Posterior cingulate gyrus (tissue), 11 donors: ENCODE measurements around the gene ZNF813.
A peak's percentile ranks its signal among the peaks of the same experiment; 100 is the strongest.
"Not testable (repeated sequence)": the region's sequence is repeated elsewhere in the genome, so short reads cannot be mapped to it uniquely, and the experiment has no call there.

Source experiments
- DNase-seq, 10 donors: peaks; one replicate each; pipeline versions ENCODE4 v3.0.0 to v3.0.0-alpha.2; 2020 to 2021; ENCODE audit warnings: mixed read lengths in 3 of 10
- intact Hi-C: fragments of 100-400 bp; cut with DNase I; formaldehyde crosslinking; loops from one replicate; pipeline ENCODE4 v1.15.1; 2023

ZNF813 gene

DNA sequence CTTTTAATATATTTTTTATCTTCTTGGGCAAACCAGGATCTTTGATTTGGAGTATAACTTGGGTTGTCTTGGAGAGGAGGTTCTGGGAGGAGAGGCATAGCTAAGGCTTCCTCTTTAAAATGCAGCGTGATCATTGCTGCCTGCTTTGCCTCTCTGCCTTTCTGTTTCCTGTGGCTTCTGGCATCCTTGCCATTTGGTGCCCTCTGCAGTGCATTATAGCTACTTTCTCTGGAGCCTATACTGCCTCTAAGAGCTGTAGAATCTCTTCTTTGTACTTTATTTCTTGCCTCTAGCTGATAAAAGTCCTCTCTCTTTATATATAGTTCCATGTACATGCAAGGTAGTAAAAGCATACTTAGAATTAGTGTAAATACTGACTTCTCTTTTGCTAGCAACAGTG lies 7.3 kb downstream of the ZNF813 start:
- intact Hi-C loops, DNase-seq: not testable (repeated sequence)

DNA sequence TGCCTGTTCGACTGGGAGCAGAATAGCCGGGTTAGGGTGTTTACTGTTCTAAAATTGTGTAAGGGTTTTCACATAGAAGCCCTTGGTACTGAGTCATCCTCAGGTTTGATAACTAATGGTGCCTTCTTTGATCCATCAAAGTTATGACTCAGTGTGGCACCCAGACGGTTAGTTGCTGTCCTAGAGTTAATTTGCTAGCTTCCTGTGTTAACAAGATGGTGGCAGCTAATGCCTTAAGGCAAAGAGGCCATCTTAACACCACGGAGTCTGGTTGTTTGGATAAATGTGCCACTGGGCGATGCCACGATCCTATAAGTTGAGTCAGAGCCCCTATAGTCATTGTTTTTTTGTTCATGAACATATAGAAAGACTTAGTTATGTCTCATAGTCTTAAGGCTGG lies 7.9 kb downstream of the ZNF813 start:
- DNase-seq, intact Hi-C loops: not testable (repeated sequence)

DNA sequence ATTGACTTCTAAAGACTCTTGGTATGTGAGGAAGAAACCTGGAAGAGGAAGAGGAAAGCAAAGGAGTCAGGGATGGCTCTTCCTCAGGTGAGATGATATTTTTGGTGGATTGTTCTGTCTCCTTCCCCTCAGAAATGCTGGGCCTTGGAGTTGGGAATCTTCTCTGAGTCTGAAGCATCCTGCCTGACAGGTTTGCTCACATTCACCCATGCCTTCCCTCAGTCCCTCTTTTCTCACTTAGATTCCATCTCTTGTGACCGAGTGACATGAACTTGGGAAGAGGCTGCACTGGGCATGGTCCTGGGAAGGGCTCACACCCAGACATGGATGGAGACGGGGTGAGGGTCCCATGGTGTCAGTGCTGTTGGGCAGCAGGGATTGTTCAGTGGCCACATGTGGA lies 16.2 kb downstream of the ZNF813 start:
- intact Hi-C loops, DNase-seq: not testable (repeated sequence)

DNA sequence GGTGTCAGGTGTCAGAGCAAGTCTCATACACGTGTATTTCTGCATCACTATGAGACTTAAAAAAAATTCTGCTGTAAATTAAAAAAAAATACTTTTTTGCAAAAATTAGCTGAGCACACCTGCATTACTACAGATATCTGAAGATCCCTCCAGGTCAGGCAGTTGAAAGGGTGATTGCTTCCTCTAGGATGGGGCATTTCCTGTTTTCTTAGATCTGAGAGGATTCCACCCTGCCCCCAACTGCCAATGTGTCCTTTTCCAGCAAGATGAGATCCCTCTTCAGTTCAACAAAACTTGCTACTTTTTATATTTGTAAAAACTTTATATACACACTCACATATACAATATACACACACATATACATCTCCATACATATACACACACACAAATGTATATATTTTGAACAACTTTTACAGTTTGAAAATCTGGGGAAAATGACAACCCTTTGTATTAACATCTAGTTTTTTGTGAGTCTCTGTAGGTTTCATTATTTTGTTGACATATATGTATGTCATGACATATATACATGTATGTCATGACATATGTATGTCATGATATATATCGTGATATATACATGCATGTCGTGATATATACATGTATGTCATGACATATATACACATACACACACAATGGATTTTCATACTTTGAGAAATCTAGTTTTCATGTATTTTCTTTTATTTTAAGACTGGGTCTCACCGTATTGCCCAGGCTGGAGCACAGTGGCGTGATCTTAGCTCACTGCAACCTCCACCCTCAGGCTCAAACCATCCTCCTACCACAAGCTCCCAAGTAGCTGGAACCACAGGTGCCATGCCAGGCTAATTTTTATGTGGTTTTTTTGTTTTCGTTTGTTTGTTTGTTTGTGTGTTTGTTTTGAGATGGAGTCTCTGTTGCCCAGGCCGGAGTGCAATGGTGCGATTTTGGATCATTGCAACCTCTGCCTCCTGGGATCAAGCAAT lies 17.8 kb downstream of the ZNF813 start:
- intact Hi-C loops = no loop called here

DNA sequence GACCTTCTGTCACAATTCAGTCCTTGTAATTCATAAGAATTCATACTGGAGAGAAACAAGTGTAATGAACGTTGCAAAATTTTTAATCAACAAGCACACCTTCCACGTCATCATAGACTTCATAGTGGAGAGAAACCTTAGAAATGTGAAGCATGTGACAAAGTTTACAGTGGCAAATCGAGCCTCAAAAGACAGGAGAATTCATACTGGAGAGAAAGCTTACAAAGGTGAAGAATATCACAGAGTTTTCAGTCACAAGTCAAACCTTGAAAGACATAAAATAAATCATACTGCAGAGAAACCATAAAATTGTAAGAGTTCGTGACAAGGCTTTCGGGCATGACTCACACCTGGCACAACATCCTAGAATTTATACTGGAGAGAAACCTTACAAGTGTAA lies 24.6 kb downstream of the ZNF813 start:
- no peak for DNase-seq
- intact Hi-C loops = no loop called here

More for the DNA sequence above, 17.8 kb downstream of the ZNF813 start:
- no peak for DNase-seq

DNA sequence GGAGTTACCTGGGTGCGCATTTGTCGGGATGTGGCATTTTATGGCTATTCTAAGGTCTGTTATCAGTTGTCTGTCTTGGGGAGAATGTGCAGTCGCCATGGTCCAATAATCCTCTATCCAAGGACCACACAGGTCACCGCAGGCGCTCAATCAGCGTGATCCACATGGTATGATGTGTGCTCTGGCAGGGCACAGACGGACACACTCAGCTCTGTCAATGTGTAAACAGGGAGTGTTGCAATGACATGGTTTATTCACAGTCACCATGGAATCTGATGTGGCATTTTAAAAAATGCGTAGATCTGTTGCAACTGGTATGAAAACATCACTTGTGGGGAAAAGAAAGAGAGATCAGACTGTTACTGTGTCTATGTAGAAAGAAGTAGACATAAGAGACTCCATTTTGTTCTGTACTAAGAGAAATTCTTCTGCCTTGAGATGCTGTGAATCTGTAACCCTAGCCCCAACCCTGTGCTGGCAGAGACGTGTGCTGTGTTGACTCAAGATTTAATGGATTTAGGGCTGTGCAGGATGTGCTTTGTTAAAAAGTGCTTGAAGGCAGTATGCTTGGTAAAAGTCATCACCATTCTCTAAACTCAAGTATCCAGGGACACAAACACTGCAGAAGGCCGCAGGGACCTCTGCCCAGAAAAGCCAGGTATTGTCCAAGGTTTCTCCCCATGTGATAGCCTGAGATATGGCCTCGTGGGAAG lies 29.9 kb downstream of the ZNF813 start:
- DNase-seq, intact Hi-C loops: not testable (repeated sequence)

DNA sequence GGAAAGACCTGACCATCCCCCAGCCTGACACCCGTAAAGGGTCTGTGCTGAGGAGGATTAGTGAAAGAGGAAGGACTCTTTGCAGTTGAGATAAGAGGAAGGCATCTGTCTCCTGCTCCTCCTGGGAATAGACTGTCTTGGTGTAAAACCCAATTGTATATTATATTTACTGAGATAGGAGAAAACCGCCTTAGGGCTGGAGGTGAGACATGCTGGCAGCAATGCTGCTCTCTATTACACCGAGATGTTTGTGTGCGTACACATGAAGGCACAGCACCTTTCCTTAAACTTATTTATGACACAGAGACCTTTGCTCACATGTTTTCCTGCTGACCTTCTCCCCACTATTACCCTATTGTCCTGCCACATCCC lies 30.5 kb downstream of the ZNF813 start:
- DNase-seq, intact Hi-C loops: not testable (repeated sequence)

DNA sequence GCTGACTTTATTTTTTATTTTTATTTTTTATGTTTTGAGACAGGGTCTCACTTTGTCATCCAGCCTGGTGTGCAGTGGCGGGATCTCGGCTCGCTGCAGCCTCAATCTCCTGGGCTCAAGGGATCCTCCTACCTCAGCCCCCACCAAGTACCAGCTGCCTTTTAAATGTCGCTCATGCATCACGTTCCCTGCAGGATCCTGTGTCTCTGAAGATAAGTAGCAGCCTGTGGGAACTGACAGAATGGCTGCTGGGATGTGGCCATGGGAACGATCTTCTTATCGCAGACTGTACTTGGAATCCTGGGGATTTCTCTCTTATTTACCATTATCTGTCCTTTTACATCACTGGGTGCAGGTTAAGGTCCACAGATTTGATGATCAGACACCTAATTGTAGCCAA lies 35.6 kb downstream of the ZNF813 start:
- DNase-seq, intact Hi-C loops: not testable (repeated sequence)

DNA sequence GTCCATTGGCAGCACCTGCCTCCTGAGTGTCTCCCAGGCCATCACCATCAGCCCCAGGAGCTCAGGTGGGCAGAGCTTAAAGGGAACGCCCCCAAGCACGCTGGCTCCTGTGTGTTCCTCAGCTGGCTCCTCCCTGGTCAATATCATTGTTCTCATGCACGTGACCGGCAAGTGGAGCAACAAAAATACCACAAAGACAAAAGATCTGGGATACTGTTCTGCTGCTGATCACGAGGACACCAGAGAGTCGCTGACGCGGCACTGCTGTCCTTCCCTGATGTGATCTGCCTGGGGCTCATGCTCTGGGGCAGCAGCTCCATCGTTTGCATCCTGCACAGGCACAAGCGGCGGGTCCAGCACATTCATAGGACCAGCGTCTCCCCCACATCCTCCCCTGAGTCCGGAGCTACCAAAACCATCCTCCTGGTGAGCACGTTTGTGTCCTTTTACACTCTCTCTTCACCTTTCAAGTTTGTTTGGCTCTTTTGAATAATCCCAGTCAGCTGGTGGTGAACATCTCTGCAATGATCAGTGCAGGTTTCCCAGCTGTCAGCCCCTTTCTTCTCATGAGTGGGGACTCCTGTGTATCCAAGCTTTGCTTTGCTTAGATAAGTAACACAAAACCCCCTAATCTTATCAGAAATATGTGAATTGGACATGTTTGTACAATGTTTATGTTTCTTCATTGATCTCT lies 36.3 kb downstream of the ZNF813 start:
- intact Hi-C loops = not testable (repeated sequence)

DNA sequence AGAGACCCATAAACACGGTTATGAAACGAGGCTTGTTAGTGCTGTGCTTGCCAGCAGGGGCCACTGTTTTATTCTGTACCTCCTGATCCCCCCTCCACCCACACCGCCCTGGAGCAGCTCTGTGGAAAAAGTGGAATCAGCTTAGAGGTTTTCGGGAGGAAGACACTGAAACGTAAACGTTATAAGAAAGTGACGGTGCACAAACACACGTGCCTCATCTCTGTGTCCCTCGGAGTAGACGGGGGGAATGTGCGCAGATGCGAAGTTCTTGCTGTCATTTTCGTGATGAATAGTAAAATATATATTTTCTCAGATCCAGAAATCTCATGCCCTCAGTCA lies 36.8 kb downstream of the ZNF813 start:
- intact Hi-C loops = not testable (repeated sequence)
- peak in 5 of 10 donors; percentile 17 to 84 (median 23) for DNase-seq

More for the DNA sequence above, 36.3 kb downstream of the ZNF813 start:
- peak in 4 of 10 donors; percentile 23 to 93 (median 31) for DNase-seq

DNA sequence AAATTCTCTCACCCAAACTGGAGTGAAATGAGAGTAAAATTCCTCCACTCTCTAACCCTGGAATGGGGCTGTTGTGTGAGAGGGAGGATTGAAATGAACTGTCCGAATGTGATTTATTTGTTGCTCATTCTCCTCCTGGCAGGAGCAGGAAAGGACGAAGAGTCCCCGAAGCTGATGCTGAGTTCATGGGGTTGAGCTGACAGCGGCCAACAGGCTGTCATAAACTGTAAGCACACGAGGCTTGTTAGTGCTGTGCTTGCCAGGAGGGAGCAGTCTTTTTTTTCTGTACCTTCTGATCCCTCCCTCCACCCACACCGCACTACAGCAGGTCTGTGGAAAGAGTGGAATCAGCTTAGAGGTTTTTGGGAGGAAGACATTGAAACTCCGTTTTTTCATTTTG lies 37.4 kb downstream of the ZNF813 start:
- intact Hi-C loops = no loop called here
- DNase-seq = no peak

DNA sequence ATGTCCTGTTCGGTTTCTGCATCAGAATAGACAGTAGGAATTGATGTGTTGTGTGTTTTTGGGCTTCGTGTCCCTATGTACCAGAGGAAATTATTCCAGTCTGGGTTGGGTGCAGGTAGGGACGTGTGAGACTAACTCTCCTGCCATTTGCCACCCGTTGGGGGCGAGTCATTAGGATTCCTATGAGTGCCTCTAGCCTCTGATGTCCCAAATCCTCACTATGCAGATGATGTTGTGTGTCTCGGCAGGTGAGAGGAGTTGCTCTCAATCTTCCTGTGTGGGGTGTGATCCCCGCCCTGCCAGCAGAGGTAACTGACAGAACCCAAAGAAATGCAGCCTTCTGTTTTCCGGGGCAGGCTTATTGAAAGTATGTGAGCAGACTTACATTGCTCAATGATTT lies 39.2 kb downstream of the ZNF813 start:
- intact Hi-C loops = no loop called here
- no peak for DNase-seq

DNA sequence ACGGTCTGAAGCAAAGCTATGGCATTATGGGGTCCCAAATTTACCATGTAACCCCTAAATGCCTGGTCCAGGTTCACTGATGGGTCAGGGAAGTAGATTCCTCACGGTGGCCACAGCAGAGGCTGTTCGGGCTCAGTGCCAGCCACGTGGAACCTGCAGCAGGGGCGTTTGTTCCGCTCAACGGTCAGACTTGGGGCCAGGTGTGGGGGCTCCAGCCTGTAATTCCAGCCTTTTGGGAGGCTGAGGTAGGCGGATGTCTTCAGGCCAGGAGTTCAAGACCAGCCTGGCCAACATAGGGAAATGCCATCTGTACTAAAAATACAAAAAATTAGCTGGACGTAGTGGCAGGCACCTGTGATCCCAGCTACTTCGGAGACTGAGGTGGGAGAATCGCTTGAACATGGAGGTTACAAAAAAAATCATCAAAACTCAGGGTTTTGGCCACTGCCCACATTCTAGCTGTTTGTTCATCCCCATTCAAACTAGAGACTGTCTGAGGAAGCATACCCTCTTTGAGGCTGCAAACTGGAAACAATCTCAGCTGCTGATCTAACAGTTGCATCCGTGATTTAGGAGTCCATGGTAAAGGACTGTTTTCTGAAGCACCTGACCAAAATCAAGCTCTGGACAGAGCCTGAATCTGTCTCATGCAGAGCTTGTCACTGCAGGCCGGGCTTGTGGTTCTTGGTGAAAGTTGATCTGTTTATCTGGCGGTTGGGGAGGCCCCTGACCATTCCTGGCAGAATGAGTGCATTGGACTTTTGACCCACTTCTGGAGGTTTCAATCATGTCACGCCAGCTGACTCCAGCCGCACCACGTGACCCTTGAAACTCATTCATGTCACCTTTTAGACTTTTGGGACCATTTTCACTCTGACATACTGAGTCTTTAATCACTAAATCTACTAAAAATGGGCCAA lies 40.2 kb downstream of the ZNF813 start:
- no peak for DNase-seq
- intact Hi-C loops = no loop called here

DNA sequence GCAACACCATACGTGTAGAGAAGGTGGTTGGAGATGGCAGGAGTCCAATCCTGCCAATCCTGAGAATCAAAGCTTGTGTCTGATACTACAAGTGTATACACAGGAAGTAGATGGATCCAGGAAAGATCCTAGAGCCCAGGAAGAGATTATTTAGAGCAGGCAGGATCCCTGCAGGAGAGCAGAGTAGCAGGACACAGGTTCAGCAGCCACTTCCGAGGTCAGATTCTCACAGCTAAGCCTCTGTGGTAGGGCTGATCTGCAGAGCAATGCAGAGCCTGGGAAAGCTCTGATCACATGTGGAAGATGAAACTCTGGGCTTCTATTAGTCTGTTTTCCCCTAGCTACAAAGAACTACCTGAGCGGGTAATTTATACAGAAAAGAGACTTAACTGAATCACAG lies 41.9 kb downstream of the ZNF813 start:
- DNase-seq = no peak
- intact Hi-C loops = no loop called here

DNA sequence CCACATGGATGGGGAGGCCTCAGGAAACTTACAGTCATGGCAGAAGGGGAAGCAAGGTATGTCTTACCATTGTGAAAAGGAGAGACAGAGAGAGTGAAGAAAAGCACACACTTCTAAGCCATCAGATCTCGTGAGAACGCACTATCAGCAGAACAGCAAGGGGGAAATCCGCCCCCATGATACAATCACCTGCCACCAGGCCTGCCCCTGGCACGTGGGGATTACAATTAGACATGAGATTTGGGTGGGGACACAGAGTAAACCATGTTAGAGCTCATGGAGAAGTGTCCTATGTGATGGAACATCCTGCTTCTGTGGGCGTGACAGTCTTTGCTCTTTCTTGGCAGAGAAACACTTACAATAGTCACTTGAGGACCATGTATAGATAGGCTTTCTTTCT lies 42.3 kb downstream of the ZNF813 start:
- intact Hi-C loops = loop anchor here (5.0 kb wide), 2 partner anchors 83 to 313 kb away; no protein-coding TSS in a partner anchor

DNA sequence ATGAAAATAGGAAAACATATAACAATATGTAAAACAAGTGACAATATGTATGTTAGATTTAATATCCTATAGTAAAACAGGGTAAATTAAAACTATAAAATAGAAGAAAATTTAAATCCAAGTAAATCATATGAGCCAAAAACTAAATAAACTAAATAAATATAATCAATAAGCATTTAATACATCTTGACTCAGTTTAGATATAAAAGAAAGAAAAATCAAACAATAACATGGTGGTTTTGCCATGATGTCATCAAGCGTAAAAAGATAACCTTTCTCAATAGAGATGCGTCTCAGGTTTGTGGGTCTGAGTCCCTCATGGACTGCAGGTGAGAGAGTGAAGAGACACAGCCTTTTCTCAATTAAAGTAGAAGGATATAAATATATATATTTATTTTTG lies 43.8 kb downstream of the ZNF813 start:
- no peak for DNase-seq
- intact Hi-C loops = loop anchor here (5.0 kb wide), 2 partner anchors 84 to 314 kb away; no protein-coding TSS in a partner anchor

More for the DNA sequence above, 42.3 kb downstream of the ZNF813 start:
- DNase-seq = no peak

DNA sequence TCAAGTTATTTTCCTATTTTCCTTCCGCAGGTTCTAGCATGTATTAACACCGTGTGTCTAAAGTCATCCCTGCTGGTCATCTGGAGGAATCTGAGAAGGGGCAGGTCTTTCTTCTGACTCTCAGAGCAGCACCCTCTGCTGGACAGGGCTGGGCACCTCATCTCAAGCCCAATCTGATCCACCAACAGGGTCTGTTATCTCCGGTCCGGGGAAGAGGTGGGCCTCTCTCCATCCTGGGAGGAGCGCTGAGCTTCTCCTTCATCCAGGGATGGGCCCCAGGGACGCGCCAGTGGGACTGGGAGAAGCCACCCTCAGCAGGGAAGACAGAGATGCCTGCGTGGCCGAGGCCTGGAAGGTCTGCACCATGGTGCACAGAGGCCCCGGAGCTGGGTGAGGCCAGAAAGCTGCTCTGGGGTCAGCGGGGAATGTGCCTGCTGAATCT lies 44.4 kb downstream of the ZNF813 start:
- peak in 5 of 10 donors; percentile 32 to 88 (median 47) for DNase-seq
- intact Hi-C loops = loop anchor here (5.0 kb wide), 2 partner anchors 85 to 315 kb away; no protein-coding TSS in a partner anchor

DNA sequence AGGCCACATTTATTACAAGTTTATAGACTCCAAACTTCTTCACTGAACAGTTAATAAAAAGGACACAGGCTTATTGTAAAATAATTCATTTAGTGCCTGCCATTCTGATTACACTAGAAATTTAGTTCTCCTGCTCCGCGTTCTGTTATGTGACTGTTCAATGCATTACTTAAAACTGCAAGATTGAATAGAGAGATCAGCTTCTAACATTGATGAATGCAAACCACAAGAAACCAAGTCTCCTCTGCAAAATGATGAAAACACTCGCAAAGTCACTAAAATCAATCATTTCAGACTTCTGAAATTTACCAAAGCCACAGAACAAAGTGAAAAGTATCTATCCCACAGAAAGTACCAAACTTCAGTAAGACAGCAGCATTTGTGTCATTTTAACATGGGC lies 47.5 kb downstream of the ZNF813 start:
- DNase-seq, intact Hi-C loops: not testable (repeated sequence)

DNA sequence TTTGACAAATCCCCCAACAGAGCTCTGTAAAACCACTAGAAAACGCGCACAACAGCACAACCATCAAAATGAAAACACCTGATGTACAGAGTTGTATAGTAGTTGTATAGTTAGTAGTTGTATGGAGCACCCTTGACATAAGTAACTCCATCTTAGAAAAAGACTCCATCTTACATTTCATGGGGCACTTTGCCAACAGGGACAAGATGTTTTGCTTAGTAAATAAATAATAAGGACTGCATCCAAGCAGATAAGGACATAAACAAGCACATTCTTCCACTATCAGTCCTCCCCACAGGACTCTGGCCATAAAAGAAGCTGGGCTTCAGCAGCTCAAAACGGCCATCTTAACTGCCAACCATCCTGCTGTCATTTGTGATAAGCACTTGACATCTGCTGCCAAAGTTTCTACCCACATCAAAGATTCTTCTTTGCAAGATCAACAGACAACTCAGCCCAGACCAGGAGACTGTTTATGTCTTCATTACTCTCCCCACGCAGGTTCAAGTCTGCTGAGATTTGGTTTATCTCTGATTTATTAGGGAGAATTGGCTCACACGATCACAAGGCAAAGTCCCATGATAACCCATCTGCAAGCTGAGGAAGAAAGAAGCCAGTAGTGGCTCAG lies 49.7 kb downstream of the ZNF813 start:
- intact Hi-C loops = no loop called here
- no peak for DNase-seq
